Stimulated activated CD4-positive, alpha-beta T cell treated with anti-CD3 and anti-CD28 coated beads, Interleukin-4, amount 100 ng/mL, for 1 hour (primary cell): ENCODE data around the gene REPS2.

Experiments
- DNase-seq: peaks from one replicate; pipeline ENCODE4 v3.0.0-alpha.2; 2020

Gene REPS2

GRCh38 chrX:17007134-17007768 is 60.8 kb downstream of the REPS2 start:
- no peak for DNase-seq

DNA sequence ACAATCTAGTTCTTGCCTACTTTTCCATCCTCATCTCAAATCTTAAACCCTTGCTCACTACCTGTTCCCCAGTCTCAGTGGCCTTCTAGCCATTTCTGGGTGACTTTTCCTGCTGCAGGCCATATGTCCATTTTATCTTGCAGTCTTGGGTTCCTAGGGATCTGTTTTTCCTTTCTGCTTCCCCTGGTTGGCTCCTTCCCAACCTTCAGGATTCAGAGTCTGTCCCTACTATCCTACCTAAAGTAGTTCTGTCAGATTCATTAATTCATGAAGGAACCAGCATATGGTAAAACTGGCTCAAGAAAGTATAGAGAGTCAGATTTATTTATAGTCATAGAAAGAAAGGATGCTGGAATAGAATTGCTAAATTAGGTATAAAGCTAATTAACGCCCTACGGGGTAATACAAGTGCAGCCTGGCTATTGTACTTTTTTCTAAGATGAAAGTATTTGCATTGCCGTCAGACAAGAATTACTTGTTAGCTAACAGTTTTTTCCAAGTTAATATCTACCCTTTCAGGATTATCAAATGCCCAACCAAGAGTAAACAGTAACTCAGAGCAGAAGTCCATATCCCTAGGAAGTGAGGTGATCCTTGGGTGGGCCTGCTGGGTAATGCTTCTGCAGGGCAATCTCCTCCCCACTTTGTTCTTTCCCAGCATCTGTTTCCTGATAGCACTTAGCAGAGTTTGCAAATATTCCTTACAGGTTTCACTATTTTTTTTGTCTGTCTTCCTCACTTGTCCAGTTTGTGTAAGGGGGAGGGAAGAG is 63.6 kb downstream of the REPS2 start:
- DNase-seq = no peak

- DNase-seq = no peak
Observed at GRCh38 chrX:17012465-17012864, 66.0 kb downstream of the REPS2 start.

DNA sequence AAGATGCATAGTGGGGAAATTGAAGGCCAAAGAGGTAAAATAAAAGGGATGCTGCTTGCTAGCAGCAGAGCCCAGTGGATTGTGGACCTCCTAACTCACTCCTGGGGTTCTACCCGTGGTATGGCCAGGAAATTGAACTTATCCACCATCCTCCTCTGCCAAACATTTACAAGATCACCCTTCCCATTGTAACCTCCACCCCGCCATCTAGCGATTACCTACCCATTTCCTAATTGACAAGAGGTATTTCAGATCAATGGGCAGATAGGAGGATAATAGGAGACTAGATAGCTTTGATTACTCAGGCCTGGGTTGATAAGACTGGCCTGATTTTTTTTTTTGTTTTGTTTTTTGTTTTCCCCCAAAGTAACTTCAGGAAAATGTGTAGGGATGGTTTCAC is 67.8 kb downstream of the REPS2 start:
- no peak for DNase-seq

DNA sequence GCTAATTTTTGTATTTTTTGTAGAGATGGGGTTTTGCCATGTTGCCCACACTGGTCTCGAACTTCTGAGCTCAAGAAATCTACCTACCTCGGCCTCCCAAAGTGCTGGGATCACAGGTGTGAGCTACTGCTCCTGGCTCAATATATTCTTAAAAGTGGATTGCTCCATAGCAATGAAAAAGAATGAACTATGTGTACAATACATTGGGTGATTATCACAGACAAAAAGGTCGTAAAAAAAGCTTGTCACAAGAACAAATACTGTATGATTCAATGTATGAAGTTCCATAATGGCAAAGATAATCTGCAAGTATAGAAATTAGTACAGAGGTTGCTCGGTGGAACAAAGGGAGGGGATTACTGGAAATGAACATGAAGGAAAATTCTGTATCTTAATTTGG is 70.7 kb downstream of the REPS2 start:
- no peak for DNase-seq

- DNase-seq = no peak
Observed at GRCh38 chrX:17020356-17020755, 73.9 kb downstream of the REPS2 start.

GRCh38 chrX:17020851-17021821 is 74.7 kb downstream of the REPS2 start:
- DNase-seq = no peak

- no peak for DNase-seq
Observed at GRCh38 chrX:17021851-17022604, 75.6 kb downstream of the REPS2 start.

DNA sequence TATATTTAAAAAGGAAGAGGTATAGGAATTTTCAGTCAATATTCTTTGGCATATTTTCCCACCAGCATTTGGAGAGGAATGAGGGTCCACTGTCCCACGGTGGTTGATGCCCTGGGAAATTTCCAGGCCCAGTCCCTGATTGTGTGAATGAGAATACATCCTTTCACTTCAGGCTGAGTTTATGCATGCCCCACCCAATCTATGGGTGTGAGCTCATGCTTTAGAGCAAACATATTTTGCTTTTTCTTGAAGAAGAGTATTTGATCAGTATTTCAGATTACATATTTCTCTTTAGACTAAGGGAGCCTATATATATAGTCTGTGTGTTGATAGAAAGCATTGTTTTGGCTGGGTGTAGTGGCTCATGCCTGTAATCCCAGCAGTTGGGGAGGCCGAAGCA is 77.2 kb downstream of the REPS2 start:
- DNase-seq = no peak

DNA sequence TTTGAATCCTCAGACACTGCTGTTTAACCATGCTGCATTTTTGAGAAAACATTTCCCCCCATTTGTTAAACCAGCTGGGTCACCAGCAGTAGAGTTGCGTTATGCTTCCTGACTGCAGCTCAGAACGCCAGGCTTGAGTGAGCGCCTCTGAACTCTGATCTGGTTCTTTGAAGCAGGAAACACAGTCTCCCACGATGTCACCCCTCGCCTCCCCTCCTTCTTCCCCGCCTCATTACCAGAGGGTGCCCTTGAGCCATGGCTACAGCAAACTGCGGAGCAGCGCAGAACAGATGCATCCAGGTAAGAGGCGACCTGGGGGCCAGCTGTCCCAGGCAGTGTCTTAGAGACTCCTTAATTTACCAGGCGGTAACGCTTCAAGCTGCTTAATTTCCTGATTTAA is 78.4 kb downstream of the REPS2 start:
- DNase-seq = no peak

- DNase-seq = no peak
Observed at GRCh38 chrX:17025621-17026302, 79.3 kb downstream of the REPS2 start.

- no peak for DNase-seq
Observed at GRCh38 chrX:17027931-17028330, 81.5 kb downstream of the REPS2 start.

- DNase-seq = no peak
Observed at GRCh38 chrX:17028356-17028755, 81.9 kb downstream of the REPS2 start.

DNA sequence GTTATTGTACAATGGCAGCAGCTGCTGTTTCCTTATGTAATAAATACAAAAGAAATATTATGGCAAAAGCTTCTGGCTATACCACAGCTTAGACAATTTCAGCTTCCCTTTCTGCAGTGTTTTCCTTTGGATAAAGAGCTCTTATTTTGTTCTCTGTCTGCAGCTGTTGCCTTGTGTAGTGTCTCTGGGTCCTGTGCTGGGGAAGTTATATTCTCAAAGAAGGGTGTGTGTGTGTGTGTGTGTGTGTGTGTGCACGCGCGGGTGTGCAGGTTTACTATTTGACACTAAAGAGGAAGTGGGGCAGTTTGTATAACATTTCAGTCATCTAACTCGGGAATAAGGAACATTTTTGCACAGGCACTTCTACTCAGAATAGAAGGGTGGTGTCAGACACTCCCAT is 83.6 kb downstream of the REPS2 start:
- DNase-seq = no peak

- no peak for DNase-seq
Observed at GRCh38 chrX:17030580-17031270, 84.3 kb downstream of the REPS2 start.

GRCh38 chrX:17031827-17032226 is 85.4 kb downstream of the REPS2 start:
- DNase-seq = no peak

DNA sequence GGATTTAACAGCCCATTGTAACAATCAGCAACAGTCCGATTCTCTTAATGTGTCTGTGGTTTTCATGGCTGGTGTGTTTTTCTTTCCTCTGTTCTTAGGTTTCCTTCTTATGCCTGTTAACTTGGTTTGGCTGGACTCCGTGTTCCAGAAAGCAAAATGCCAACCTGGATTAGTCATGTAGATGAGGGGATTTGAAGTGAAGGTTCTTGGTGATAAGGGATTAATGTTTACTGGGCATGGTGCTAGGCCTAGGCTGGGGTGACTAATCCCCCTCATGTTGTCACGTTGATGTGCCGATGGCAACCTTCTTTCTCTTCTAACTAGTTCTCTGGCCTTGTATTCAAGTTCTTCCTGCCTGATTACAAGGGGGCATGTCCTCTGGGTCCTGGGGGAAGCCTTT is 85.9 kb downstream of the REPS2 start:
- no peak for DNase-seq

DNA sequence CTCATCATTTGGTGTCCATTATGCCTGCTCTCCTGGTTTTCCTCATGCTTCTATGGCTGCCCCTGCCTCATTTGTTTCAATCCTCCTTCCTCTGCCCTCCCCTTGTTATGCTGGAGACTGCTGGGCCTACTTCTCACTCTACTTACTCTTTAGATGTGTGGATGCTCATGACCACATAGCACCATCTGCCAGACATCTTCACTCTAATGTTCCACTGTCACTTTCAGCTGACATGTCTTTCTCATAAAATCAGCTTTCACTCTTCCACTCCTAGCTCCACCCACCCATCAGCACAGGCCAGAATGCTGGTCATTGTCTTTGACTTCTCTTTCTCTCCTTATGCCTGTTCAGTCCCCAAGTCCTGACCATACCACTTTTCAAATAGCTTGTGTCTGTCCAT is 86.8 kb downstream of the REPS2 start:
- DNase-seq = no peak

- DNase-seq = no peak
Observed at GRCh38 chrX:17035111-17035510, 88.7 kb downstream of the REPS2 start.

DNA sequence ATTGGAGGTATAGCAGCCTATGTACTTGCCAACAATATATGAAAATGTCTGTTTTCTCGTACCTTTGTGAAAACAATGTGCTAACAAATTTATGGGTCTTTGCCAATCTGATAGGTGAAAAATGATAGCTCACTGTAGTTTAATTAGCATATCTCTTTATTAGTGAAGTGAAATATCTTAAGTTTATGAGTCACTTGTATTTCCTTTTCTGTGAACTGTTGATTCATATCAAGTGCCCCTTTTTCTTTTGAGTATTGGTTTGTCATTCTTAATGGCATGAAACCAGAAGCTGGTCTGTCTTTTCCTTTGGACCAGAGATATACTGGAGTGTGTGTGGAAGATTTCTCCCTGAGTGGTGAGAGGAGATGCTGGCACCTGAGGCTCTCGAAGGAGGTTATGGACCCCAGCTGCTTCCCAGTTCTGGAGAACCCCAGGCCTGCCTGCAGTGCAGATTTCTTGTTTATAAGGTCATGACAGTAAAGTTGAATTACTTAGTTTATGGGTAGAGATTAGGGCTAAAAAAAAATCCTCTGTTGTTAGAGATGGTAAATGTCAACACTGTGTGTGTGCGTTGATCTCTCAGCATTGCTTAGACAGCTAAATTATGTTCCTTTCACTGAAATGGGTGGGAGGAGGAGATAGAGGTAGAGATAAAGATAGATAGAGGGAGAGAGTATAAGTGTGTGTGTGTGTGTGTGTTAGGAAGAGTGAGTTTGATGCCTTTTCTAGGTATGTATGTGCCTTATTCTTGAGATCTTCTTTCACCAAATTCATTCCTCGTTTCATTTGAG is 89.9 kb downstream of the REPS2 start:
- no peak for DNase-seq

DNA sequence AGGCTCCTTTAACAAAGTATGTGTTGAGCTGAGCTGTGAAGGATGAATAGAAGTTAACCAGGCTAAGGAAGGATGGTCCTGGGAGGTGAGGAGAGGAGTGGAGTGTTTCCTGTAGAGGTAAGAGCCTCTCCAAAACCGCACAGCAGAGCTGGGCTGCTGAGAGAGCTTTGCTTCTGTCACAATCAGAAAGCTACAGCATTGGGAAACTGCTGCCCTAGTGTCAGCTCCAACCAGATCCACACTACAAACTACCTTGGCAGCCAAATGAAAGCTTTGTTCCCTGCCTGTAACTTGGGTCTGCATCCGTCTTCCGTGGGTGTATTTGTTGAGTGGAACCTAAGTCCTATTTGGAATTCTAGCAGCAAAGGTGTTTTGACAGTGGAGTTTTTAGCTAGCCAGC is 91.8 kb downstream of the REPS2 start:
- DNase-seq = no peak
